ENCODE measurements around the gene RDH5.

DNA sequence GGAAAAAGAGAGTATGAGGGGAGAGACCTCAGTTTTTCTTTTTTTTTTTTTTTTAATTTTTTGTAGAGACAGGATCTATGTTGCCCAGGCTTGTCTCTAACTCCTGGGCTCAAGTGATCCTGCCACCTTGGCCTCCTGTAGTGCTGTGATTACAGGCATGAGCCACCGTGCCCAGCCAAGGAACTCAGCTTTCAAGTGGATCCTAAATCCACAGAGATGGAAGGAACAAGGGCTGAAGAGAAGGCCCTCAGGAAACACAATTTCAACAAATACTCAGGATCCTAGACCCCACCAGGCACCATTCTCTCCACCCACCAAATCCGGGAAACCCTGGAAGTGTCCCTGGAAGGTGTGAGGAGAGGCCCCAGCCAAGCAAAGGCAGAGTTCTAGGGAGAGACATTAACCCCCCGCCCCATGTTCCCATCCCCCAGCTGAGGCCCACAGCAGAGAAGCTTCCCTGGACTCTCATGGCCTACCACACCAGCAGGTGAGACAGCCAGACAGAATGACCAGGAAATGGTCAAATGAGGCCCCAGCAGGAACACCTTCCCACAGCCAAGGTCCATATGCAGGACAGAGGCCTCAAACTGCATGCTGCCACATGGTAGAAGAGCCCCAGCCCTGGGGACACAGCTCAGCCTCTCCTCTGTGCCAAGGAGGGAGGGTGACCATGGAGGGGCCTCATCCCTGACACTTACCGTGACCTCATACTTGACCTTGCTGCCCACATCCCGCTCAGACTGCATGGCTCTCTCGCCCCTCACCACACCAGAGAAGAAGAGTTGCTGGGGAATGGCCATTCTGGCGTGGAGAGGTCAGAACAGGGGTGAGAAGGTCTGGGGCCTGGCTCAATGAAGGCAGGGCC, 26.6 kb upstream of the RDH5 start:
- TF ChIP-seq, protein P1, sequence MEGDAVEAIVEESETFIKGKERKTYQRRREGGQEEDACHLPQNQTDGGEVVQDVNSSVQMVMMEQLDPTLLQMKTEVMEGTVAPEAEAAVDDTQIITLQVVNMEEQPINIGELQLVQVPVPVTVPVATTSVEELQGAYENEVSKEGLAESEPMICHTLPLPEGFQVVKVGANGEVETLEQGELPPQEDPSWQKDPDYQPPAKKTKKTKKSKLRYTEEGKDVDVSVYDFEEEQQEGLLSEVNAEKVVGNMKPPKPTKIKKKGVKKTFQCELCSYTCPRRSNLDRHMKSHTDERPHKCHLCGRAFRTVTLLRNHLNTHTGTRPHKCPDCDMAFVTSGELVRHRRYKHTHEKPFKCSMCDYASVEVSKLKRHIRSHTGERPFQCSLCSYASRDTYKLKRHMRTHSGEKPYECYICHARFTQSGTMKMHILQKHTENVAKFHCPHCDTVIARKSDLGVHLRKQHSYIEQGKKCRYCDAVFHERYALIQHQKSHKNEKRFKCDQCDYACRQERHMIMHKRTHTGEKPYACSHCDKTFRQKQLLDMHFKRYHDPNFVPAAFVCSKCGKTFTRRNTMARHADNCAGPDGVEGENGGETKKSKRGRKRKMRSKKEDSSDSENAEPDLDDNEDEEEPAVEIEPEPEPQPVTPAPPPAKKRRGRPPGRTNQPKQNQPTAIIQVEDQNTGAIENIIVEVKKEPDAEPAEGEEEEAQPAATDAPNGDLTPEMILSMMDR (conservative IDR thresholded peaks at IDR 0.05; ENCODE audit: low read depth, low read length), result no peak
- TF ChIP-seq EZH2 (IDR thresholded peaks at IDR 0.05; ENCODE audit: borderline replicate concordance, low read depth, low read length, poor library complexity, severe bottlenecking), result no peak

Measured in A673 (cell line).